GM18867 (cell line): ENCODE results near the gene PGBD5.

Source experiments
- ATAC-seq: cut with Tn5 transposase; IDR thresholded peaks from one replicate; pipeline ENCODE4 v1.9.1; 2021; ENCODE audit warnings: mild to moderate bottlenecking, moderate library complexity; ENCODE audit not compliant: unreplicated experiment

The PGBD5 gene

DNA sequence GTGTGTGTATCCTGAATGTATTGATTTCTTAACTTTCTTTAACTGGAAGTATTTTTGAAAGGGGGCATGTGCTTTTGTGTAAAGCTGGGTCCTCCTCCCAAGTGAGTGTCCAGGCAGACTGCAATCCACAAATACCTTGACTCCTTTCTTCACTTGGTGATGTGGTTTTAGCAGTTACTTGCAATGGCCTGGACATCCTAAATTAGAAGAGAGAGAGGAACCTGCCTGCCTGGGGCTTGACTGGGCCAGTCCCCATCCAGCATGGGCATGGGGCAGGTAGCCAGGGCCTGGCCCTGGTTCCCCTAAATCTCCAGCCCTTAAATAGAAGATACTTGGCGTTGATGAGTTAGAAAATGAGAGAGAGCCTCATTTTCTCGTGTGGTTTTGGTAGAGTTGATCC, 159.7 kb downstream of the PGBD5 start:
- ATAC-seq, result no peak

DNA sequence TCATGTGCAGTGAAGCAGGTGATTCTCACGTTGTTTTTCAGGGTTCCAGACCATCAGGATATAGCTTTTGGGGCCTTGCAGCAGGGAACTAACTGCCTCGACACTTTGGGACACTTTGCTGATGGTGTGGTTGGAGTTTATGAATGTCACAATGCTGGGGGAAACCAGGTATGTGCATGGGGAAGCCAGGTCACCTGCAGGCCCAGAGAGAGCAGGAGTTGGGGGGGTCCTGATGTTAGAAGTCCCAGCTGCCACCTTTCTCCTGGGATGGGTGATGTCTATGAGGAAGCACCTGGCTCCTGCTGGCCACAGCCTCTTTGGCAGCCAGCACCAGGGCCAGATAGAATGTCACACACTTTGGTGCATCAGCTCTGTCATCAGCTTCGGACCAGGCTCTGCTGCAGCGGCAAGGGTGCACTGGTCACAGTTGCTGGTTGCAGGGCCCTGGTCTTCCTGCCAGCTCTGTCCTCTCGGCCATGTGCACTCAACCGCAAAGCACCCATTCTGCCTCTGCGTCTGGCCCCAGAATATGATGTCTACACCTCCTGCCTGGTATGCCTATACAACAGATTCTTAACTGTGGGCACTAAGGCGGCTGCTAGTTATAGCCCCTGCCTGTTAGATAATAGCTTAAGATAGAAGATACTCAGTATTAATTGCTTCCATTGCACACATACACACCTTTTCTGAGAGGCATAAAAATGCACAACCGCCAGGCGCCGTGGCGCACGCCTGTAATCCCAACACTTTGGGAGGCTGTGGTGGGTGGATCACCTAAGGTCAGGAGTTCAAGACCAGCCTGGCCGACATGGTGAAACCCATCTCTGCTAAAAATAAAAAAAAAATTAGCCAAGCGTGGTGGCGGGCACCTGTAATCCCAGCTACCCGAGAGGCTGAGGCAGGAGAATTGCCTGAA, 160.7 kb downstream of the PGBD5 start:
- ATAC-seq, result no peak
